Anterior cingulate cortex (tissue), 58 donors: Measurements from ENCODE around the gene MAGEA2B.
"Not testable (repeated sequence)": the region's sequence is repeated elsewhere in the genome, so short reads cannot be mapped to it uniquely, and the experiment has no call there.

Experiments used
- DNase-seq, 58 donors: peaks; one replicate each; lab custom pipeline; 2025; lab: John Stamatoyannopoulos, UW

The MAGEA2B gene, protein sequence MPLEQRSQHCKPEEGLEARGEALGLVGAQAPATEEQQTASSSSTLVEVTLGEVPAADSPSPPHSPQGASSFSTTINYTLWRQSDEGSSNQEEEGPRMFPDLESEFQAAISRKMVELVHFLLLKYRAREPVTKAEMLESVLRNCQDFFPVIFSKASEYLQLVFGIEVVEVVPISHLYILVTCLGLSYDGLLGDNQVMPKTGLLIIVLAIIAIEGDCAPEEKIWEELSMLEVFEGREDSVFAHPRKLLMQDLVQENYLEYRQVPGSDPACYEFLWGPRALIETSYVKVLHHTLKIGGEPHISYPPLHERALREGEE

DNA sequence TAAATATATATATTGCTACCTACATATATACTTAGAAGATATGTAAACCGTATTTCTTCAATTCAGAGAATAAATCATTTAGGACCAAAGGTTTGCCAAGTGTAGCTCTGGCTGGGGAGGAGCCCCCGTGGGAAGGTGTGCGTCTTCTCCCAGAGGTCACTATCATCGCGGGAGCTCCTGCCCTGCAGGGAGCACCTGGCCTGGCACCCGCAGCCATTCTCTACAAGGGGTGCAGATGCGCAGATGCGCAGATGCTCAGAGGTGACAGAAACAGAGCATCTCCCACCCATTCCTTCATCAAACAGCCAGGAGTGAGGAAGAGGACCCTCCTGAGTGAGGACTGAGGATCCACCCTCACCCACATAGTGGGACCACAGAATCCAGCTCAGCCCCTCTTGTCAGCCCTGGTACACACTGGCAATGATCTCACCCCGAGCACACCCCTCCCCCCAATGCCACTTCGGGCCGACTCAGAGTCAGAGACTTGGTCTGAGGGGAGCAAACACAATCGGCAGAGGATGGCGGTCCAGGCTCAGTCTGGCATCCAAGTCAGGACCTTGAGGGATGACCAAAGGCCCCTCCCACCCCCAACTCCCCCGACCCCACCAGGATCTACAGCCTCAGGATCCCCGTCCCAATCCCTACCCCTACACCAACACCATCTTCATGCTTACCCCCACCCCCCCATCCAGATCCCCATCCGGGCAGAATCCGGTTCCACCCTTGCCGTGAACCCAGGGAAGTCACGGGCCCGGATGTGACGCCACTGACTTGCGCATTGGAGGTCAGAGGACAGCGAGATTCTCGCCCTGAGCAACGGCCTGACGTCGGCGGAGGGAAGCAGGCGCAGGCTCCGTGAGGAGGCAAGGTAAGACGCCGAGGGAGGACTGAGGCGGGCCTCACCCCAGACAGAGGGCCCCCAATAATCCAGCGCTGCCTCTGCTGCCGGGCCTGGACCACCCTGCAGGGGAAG lies at the start of gene MAGEA2B:
MAGEA2B (plus strand) TSS at position 814 of the 973 bp plus-strand sequence. CDS start 2,479 bp downstream, outside the sequence.
- not testable (repeated sequence) for DNase-seq

DNA sequence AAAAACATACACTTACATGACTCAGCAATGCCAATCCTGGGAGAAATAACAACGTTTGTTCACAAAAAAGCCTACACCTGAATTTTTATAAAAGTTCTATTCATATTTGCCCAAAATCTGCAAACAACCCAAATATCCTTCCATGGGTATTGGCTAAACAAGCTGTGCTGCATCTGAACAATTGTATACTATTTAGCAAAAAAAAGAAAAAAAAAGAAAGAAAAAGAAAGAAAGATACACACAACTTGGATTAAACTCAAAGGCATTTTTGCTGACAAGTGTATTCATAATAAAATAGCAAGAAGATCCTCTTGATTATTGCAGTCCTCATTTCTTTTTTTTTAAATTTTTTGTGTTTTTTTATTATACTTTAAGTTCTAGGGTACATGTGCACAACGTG lies 40.3 kb upstream of the MAGEA2B start:
- DNase-seq: no peak

DNA sequence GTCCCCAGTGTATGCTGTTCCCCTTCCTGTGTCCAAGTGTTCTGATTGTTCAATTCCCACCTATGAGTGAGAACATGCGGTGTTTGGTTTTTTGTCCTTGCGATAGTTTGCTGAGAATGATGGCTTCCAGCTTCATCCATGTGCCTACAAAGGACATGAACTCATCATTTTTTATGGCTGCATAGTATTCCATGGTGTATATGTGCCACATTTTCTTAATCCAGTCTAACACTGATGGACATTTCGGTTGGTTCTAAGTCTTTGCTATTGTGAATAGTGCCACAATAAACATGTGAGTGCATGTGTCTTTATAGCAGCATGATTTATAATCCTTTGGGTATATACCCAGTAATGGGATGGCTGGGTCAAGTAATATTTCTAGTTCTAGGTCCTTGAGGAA lies 39.8 kb upstream of the MAGEA2B start:
- not testable (repeated sequence) for DNase-seq

DNA sequence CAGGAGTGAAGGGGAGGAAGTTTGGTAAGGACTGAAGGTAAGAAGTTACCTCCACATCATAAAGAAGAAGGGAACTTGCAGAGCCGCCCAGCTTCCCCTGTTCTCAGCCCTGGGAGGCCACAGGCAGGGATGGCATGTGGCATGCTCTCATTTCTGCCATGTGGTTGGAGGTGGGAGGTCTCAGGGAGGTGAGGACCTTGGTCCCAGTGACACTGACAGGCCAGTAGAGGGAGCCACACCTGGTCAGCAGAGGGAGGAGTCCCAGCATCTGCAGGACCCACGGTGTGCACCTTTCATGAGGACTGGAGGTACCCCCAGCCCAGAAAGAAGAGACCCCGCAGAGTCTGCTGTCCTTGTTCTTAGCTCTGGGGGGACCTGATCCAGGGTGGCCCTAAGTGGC lies 33.4 kb upstream of the MAGEA2B start:
- DNase-seq: not testable (repeated sequence)

DNA sequence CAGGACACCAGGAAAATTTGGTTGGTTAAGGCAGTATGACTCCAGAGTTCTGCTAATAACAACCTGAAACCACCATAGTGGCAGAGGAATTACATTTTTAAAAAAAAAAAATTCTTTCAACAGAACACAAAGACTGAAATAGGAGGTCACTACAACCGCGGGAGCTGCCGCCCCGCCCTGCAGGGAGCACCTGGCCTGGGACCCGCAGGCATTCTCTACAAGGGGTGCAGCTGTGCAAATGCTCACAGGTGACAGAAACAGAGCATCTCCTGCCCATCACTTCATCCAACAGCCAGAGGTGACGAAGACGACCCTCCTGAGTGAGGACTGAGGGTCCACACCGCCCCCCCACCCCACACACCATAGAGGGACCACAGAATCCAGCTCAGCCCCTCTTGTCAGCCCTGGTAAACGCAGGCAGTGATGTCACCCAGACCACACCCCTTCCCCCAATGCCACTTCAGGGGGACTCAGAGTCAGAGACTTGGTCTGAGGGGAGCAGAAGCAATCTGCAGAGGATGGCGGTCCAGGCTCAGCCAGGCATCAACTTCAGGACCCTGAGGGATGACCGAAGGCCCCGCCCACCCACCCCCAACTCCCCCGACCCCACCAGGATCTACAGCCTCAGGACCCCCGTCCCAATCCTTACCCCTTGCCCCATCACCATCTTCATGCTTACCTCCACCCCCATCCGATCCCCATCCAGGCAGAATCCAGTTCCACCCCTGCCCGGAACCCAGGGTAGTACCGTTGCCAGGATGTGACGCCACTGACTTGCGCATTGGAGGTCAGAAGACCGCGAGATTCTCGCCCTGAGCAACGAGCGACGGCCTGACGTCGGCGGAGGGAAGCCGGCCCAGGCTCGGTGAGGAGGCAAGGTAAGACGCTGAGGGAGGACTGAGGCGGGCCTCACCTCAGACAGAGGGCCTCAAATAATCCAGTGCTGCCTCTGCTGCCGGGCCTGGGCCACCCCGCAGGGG lies 16.2 kb upstream of the MAGEA2B start, which contains the start of gene MAGEA3:
MAGEA3 (plus strand) TSS at position 843 of the 980 bp plus-strand sequence. CDS start 2,039 bp downstream, outside the sequence.
- DNase-seq: not testable (repeated sequence)

DNA sequence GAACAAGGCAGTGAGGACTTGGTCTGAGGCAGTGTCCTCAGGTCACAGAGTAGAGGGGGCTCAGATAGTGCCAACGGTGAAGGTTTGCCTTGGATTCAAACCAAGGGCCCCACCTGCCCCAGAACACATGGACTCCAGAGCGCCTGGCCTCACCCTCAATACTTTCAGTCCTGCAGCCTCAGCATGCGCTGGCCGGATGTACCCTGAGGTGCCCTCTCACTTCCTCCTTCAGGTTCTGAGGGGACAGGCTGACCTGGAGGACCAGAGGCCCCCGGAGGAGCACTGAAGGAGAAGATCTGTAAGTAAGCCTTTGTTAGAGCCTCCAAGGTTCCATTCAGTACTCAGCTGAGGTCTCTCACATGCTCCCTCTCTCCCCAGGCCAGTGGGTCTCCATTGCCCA lies 14.0 kb upstream of the MAGEA2B start:
- not testable (repeated sequence) for DNase-seq

DNA sequence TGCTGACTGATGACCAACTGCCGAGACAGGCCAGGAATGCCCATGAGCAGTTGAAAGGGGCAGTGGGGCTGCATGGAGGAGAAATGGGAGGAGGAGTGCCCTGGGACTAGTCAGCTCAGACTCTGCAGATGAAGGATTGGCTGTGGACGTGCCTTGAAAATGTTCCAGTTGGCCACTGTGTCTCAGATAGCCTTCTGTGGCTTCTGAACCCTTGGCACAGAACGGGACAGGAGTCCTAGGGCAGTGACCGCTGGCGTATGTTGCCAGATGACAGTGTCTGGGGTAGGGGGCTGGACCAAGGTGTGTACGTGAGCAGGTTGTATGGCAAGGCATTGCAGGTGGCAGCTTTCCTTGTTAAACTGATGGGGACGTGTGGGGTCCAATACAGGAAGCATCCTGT lies 7.9 kb upstream of the MAGEA2B start:
- DNase-seq: not testable (repeated sequence)

DNA sequence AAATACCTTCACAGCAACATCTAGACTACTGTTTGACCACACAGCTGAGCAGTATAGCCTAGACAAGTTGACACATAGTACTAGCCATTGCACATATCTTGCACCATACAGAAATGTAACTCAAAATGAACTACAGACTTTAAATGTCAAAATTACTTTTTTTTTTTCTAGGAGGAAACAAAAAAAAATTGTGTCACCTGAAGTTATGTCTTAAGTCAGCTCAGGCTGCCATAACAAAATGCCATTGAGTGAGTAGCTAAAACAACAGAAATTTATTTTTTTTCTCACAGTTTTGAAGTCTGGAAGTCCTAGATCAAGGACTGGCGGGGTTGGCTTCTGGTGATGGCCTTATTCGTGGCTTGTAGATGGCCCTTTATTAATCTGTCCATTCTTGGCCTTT lies 5.3 kb upstream of the MAGEA2B start, which contains the start of gene CSAG2:
CSAG2 (minus strand) TSS at position 101 of the 400 bp plus-strand sequence. CDS start 161 bp downstream, outside the sequence.
- DNase-seq: not testable (repeated sequence)

DNA sequence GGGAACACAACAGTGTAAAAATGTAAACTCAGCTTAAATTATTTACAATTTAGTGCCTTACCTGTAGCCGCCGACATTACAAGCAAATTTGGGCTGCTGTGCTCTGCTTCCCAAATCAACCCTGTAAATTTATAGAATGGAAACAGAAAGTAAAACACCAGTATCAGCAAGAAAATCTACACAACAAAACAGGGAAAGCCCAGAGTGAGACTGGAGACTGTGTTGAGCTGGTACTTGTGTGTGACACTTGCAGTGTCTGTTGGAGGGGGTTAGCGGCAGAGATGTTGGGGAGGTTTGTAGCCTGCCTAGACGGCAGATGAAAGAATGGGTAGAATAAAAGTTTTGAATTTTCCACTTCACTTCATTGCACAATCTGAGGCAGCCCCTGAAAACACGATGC lies 1.2 kb upstream of the MAGEA2B start:
- DNase-seq: not testable (repeated sequence)

DNA sequence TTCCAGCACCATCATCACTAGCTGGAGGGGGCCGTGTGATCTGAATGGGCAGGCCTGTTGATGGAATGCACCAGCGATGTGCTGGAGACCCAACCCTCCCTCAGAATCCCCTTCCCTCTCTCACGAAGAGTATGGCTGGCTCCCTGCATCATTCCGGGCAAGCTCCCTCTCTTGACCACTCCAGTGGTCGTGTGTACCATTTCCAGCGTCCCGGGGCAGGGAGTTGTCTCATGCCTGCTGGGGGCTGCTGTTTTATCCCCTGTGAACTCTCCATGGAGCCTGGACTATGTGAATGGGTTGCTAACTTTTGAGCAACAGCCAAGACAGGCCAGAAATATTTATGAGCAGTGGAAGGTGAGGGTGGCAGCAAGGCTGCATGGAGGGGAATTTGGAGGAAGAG lies 11.0 kb downstream of the MAGEA2B start:
- DNase-seq: no peak

DNA sequence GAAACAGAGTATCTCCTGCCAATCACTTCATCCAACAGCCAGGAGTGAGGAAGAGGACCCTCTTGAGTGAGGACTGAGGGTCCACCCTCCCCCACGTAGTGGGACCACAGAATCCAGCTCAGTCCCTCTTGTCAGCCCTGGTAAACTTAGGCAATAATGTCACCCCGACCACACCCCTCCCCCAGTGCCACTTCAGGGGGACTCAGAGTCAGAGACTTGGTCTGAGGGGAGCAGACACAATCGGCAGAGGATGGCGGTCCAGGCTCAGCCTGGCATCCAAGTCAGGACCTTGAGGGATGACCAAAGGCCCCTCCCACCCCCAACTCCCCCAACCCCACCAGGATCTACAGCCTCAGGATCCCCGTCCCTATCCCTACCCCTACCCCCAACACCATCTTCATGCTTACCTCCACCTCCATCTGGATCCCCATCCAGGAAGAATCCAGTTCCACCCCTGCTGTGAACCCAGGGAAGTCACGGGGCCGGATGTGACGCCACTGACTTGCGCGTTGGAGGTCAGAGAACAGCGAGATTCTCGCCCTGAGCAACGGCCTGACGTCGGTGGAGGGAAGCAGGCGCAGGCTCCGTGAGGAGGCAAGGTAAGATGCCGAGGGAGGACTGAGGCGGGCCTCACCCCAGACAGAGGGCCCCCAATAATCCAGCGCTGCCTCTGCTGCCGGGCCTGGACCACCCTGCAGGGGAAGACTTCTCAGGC lies 19.0 kb downstream of the MAGEA2B start, which contains the start of the genes CSAG1 and MAGEA12:
CSAG1 (minus strand) TSS at position 461 of the 715 bp plus-strand sequence. CDS start 1,261 bp downstream, outside the sequence.
MAGEA12 (plus strand) TSS at position 497 of the 715 bp plus-strand sequence. CDS start 2,405 bp downstream, outside the sequence.
- no peak for DNase-seq

DNA sequence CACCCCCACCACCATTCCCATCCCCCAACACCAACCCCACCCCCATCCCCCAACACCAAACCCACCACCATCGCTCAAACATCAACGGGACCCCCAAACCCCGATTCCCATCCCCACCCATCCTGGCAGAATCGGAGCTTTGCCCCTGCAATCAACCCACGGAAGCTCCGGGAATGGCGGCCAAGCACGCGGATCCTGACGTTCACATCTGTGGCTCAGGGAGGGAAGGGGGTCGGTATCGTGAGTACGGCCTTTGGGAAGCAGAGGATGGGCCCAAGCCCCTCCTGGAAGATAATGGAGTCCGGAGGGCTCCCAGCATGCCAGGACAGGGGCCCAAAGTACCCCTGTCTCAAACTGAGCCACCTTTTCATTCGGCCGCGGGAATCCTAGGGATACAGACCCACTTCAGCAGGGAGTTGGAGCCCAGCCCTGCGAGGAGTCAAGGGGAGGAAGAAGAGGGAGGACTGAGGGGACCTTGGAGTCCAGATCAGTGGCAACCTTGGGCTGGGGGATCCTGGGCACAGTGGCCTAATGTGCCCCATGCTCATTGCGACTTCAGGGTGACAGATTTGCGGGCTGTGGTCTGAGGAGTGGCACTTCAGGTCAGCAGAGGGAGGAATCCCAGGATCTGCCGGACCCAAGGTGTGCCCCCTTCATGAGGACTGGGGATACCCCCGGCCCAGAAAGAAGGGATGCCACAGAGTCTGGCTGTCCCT lies 19.9 kb downstream of the MAGEA2B start:
- DNase-seq: not testable (repeated sequence)

DNA sequence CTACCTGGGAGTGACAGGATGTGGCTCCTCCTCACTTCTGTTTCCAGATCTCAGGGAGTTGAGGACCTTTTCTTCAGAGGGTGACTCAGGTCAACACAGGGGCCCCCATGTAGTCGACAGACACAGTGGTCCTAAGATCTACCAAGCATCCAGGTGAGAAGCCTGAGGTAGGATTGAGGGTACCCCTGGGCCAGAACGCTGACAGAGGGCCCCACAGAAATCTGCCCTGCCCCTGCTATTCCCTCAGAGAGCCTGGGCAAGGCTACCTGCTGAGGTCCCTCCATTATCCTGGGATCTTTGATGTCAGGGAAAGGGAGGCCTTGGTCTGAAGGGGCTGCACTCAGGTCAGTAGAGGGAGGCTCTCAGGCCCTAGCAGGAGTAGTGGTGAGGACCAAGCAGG lies 20.7 kb downstream of the MAGEA2B start:
- DNase-seq: no peak

DNA sequence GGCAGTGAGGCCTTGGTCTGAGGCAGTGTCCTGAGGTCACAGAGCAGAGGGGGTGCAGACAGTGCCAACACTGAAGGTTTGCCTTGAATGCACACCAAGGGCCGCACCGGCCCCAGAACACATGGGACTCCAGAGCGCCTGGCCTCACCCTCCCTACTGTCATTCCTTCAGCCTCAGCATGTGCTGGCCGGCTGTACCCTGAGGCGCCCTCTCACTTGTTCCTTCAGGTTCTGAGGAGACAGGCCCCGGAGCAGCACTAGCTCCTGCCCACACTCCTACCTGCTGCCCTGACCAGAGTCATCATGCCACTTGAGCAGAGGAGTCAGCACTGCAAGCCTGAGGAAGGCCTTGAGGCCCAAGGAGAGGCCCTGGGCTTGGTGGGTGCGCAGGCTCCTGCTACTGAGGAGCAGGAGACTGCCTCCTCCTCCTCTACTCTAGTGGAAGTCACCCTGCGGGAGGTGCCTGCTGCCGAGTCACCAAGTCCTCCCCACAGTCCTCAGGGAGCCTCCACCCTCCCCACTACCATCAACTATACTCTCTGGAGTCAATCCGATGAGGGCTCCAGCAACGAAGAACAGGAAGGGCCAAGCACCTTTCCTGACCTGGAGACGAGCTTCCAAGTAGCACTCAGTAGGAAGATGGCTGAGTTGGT lies 21.6 kb downstream of the MAGEA2B start:
- DNase-seq: no peak

DNA sequence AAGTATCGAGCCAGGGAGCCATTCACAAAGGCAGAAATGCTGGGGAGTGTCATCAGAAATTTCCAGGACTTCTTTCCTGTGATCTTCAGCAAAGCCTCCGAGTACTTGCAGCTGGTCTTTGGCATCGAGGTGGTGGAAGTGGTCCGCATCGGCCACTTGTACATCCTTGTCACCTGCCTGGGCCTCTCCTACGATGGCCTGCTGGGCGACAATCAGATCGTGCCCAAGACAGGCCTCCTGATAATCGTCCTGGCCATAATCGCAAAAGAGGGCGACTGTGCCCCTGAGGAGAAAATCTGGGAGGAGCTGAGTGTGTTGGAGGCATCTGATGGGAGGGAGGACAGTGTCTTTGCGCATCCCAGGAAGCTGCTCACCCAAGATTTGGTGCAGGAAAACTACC lies 22.1 kb downstream of the MAGEA2B start:
- DNase-seq: not testable (repeated sequence)

DNA sequence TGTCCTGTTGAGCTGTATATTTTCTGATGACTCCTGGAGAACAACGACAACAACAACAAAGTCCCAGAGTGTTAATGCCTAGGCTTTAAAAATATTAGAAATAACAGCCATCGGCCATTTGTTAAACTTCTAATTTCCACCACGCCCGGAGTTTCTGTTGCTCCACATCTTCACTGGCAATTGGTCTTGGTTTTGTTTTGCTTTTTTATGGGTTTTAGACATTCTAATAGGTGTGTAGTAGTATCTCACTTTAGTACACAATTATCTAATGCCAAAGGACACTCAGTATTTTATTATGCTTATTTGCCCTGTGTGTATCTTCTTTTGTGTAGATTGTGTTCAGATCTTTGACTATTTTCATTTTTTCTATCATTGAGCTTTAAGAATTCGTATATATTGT lies 24.1 kb downstream of the MAGEA2B start:
- no peak for DNase-seq
